NCI-H446 (cell line): ENCODE measurements around the gene CYP4X1.
"Not testable (repeated sequence)": the region's sequence is repeated elsewhere in the genome, so short reads cannot be mapped to it uniquely, and the experiment has no call there.

Source experiments
- DNase-seq, 2 experiments: peaks; one replicate each; lab custom pipeline; 2025; lab: John Stamatoyannopoulos, UW

CYP4X1 gene

DNA sequence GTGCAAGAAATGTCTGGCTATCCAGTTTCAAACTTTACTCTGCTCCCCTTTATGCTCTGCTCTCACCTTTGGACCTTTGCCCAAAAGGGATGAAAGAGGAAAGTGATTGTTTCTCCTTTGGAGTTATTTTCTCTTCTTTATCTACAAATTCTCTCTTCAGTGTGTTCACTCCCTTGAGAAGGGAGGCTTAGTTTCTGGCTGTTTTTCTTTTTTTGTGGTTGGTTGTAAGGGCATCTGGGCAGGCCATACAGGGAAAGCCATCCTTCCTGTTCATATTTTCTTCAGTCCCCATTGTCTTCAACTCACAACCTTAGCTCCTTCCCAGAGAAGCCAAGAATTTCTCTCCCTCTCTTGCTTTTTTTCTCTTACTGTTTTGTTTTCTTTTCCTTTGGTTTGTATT is 46.0 kb downstream of the CYP4X1 start:
- not testable (repeated sequence) for DNase-seq

DNA sequence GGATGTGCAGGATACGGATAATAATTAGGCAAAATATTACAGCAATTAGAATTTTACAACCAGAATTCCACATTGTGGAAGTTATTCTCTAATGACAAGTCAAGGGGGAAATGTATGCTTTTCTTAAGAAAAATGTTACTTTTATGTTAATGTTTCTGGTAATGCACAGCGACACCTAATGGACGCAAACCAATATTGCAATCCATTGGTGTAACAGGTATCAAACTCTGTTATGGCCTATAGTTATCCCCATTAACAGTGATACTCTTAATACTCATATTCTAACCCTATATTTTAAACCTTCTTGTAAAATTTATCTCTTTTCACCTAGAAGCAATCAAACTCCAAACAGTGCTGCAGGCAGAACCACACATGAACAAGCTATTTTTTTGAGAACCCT is 65.9 kb downstream of the CYP4X1 start:
- DNase-seq, result peak in 1 of 2 experiments; percentile 41

DNA sequence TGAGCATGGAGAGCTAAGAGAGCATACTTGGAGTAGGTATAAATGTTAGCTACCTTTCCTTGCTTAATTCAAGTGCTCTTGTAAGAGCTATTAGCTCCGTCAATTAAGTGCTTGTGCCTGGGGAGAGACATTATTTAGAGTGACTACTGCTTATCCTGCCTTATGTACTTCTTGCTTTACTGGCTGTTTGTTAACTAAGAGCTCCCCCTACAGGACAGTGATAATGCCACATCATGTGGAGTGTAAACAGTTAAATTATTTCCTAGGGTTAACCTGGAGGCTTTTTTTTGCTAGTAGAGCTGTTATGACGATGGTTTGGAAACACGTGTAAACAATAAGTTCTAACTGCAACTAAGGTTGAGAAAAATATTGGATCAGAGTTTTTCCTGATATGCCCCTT is 68.0 kb downstream of the CYP4X1 start:
- DNase-seq, result not testable (repeated sequence)
